ENCODE data around the gene HBQ1.
"Not testable (repeated sequence)": the region's sequence is repeated elsewhere in the genome, so short reads cannot be mapped to it uniquely, and the experiment has no call there.

Gene HBQ1

GRCh38 chr16:211631-212180 lies 31.4 kb downstream of the HBQ1 start:
- not testable (repeated sequence) for DNase-seq

GRCh38 chr16:212999-213398 lies 32.7 kb downstream of the HBQ1 start:
- no peak for DNase-seq

- no peak for DNase-seq
Observed at GRCh38 chr16:220021-220420, 39.8 kb downstream of the HBQ1 start.

DNA sequence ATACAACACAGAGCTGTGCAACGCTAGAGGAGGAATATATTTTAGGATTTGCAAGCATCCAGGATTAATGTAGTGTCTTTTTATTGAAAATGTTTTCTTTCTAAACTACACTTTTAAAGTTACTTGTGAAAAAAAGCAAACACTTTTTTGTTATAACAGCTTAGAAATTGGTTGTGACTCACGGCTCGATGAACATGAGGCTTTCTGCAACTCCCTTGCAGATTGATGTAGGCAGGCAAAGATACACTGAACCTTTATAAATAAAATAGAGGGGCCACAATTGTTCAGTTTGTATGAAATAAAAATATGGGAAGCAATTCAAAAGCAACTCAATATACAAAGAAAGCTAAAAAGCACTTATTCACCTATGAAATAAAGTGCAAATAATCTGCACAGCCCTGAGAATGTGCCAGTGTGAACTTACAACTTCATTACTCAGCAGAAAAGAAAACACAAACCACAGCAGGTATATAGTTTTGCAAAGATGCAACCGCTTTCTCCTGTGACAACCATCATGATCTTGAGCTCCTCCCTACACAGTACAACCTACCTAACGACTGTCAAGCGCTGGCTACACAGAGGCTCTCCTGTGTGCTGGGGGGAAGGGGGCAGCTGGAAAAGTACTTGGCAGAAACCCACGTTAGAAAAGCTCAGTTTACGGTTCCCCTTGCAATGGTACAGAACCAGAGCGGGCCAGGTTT lies 48.0 kb downstream of the HBQ1 start:
- no peak for DNase-seq

DNA sequence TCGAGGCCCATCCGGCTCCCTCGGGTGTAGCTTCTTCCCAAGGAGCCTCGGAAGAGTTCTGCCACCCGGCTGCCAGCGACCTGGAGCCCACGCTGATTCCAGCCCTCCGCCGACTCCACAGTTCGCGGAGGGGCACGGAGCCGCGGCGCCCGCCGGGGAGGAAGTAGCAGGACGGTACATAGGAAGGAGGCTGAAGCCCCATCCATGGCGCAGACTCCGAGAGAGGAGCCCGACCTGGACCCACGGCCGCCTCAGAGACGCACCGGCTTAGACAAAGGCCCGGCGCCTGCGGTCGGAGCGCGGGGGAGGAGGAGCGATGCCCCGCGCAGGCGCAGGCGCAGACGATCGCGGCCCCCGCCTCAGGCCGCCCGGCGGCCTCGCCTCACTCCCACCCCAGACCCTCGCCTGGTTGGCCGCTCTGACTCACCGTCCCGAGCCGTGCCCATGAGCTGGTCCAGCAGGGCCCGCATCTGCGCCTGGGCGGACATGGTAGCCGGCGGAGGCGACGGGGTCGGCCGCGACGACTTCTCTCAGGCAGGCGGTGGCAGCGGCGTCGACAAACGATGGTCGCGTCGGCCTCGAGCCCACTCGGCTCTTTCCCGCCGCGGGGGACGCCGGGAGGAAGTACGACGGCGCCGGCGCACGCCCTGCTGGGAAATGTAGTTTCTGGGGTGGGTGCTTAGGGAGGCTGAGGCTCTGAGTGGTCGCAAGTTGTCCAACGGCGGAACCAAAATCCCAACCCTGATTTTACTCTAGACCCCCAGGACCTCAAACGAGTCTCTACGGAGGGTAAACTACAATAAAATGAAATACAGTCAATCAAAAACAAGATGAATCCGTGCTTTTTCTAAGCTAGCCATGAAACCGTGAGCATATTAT lies 48.8 kb downstream of the HBQ1 start, which contains the start of gene LUC7L:
TSS of gene LUC7L (minus strand) at position 598 of the 879 bp plus-strand sequence. CDS start at position 488, 110 bp downstream.
- peak; percentile 87 for DNase-seq

GRCh38 chr16:229731-230281 lies 49.5 kb downstream of the HBQ1 start:
- no peak for DNase-seq

DNA sequence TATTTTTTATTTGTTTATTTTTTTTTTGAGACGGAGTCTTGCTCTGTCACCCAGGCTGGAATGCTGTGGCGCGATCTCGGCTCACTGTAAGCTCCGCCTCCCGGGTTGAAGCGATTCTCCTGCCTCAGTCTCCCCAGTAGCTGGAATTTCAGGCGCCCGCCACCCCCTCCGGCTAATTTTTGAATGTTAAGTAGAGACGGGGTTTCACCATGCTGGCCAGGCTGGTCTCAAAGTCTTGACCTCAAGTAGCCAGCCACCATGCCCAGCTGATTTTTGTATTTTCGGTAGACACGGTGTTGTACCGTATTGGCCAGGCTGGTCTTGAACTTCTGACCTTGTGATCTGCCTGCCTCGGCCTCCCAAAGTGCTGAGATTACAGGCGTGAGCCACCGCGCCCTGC lies 50.1 kb downstream of the HBQ1 start:
- DNase-seq, result not testable (repeated sequence)

Data from activated T-cell treated with anti-CD3 and anti-CD28 coated beads, Interleukin-2, amount 50 U/mL, for 1 hour (primary cell).